HG02623 (cell line): ENCODE measurements around the gene MIS12.

Experiments used
- ATAC-seq: cut with Tn5 transposase; IDR thresholded peaks from one replicate; pipeline ENCODE4 v1.9.1; 2021; ENCODE audit warnings: moderate library complexity; ENCODE audit not compliant: unreplicated experiment

MIS12 gene

GRCh38 chr17:5486206-5487124, at the start of gene MIS12:
Gene MIS12 (plus strand): TSS chr17:5486566. CDS start chr17:5488863, 2,297 bp downstream.
- ATAC-seq = peak; percentile 83

GRCh38 chr17:5437721-5438317, 48.5 kb upstream of the MIS12 start:
- no peak for ATAC-seq

GRCh38 chr17:5438716-5439445, 47.5 kb upstream of the MIS12 start, which contains the start of gene C1QBP:
Gene C1QBP (minus strand): TSS chr17:5439155. CDS start chr17:5439073, 82 bp downstream.
- peak; percentile 84 for ATAC-seq

- no peak for ATAC-seq
These were observed 47.0 kb upstream of the MIS12 start for GRCh38 chr17:5439446-5439764.

- ATAC-seq = no peak
These were observed 42.6 kb upstream of the MIS12 start for GRCh38 chr17:5443728-5444127.

GRCh38 chr17:5444209-5444608, 42.2 kb upstream of the MIS12 start:
- ATAC-seq = no peak

- no peak for ATAC-seq
These were observed 39.6 kb upstream of the MIS12 start for GRCh38 chr17:5446786-5447185.

- ATAC-seq = no peak
These were observed 21.5 kb upstream of the MIS12 start for GRCh38 chr17:5464717-5465507.

- ATAC-seq = no peak
These were observed 20.1 kb upstream of the MIS12 start for GRCh38 chr17:5466295-5466694.

- ATAC-seq = no peak
These were observed 18.9 kb upstream of the MIS12 start for GRCh38 chr17:5467416-5467815.

- no peak for ATAC-seq
These were observed 18.3 kb upstream of the MIS12 start for GRCh38 chr17:5468075-5468473.

- ATAC-seq = no peak
These were observed 13.9 kb upstream of the MIS12 start for GRCh38 chr17:5472511-5472910.

GRCh38 chr17:5473906-5474305, 12.5 kb upstream of the MIS12 start:
- no peak for ATAC-seq

- ATAC-seq = no peak
These were observed 7.4 kb upstream of the MIS12 start for GRCh38 chr17:5478992-5479391.

- ATAC-seq = no peak
These were observed 5.4 kb upstream of the MIS12 start for GRCh38 chr17:5480962-5481361.

GRCh38 chr17:5481451-5481850, 4.9 kb upstream of the MIS12 start:
- ATAC-seq = no peak

GRCh38 chr17:5485270-5486205, 828 bp upstream of the MIS12 start, which contains the start of gene DERL2:
Gene DERL2 (minus strand): TSS chr17:5486178. CDS start chr17:5486161, 17 bp downstream.
- no peak for ATAC-seq

- no peak for ATAC-seq
These were observed 2.4 kb downstream of the MIS12 start for GRCh38 chr17:5488752-5489151.

- no peak for ATAC-seq
These were observed 6.6 kb downstream of the MIS12 start for GRCh38 chr17:5492970-5493369.
